BE2C (cell line): Measurements from ENCODE around the gene ERFL.
"Not testable (repeated sequence)": the region's sequence is repeated elsewhere in the genome, so short reads cannot be mapped to it uniquely, and the experiment has no call there.

Experiments
- DNase-seq: peaks from one replicate; pipeline ENCODE4 v3.0.0-alpha.2; 2020
- H3K27me3 ChIP-seq: fragments of 250-450 bp; sonication (Bioruptor Pico); 2 replicates; pipeline ENCODE4 v1.5.1; 2020; ENCODE audit warnings: mild to moderate bottlenecking
- H3K36me3 ChIP-seq: fragments of 250-450 bp; sonication (Bioruptor Pico); 2 replicates; pipeline ENCODE4 v1.5.1; 2020; ENCODE audit warnings: mild to moderate bottlenecking
- H3K4me1 ChIP-seq: fragments of 250-450 bp; sonication (Bioruptor Pico); 2 replicates; pipeline ENCODE4 v1.5.1; 2020
- H3K4me3 ChIP-seq: 2 replicates; pipeline ENCODE4 v1.5.1; 2011; ENCODE audit warnings: low read depth, low read length
- H3K9me3 ChIP-seq: fragments of 250-450 bp; sonication (Bioruptor Pico); 2 replicates; pipeline ENCODE4 v1.5.1; 2020
- TF ChIP-seq, protein P1 (sequence below): IDR thresholded peaks from 2 replicates; pipeline ENCODE4 v1.5.1; 2012; ENCODE audit warnings: mild to moderate bottlenecking, low read depth, low read length

ERFL gene

DNA sequence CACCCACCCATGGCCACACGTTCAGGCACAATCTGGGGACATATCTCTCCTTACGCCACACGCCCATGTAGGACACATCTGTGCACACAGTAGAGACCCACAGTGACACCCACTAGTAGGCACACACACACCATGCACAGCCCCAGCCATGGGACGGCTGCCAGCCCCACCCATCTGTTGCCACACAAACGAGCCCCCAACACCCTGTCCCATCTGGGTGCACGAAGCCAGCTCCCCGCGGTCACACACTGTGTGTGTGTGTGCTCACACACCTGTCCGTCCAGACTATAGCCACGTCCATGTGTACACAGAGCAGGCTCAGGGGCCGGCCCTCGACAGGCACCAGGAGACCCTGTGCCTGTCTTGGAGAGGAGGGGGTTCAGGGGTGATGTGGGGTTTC is 10.6 kb downstream of the ERFL start:
- TF ChIP-seq, protein P1, sequence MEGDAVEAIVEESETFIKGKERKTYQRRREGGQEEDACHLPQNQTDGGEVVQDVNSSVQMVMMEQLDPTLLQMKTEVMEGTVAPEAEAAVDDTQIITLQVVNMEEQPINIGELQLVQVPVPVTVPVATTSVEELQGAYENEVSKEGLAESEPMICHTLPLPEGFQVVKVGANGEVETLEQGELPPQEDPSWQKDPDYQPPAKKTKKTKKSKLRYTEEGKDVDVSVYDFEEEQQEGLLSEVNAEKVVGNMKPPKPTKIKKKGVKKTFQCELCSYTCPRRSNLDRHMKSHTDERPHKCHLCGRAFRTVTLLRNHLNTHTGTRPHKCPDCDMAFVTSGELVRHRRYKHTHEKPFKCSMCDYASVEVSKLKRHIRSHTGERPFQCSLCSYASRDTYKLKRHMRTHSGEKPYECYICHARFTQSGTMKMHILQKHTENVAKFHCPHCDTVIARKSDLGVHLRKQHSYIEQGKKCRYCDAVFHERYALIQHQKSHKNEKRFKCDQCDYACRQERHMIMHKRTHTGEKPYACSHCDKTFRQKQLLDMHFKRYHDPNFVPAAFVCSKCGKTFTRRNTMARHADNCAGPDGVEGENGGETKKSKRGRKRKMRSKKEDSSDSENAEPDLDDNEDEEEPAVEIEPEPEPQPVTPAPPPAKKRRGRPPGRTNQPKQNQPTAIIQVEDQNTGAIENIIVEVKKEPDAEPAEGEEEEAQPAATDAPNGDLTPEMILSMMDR: no peak
- H3K36me3 ChIP-seq: no peaks in the 10 kb centered on the region
- DNase-seq: no peak
- H3K4me3 ChIP-seq: no peak overlapping the region
- H3K27me3 ChIP-seq: peaks cover 48% of the 10 kb centered on the region
- H3K9me3 ChIP-seq: no peaks in the 10 kb centered on the region
- H3K4me1 ChIP-seq: no peaks in the 10 kb centered on the region

DNA sequence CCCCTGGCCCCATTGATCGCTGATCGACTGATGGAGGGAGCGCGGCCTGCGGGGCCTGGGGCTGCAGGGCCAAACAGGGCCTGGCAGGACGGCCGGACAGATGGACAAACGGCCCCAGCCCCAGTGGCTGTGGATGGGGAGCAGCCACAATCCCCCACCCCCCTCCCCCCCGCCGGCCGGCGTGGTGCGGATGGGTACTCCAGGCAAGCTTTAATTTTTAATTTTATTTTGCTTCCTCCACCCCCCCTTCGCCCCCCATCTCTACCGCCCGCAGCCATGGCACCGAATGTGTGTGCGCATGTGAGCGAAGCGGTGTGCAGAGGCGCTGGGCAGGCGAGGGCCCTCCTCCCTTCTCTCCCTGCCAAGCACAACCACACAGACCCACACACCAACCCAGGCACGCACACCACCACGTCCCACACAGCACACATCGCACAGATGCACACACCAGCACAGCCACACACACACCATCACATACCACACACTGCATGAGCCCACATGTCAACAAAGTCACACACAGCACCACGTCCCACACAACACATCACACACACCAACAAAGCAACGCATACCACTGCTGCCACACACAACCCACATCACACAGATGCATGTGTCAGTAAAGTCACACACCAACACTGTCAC is 12.4 kb downstream of the ERFL start:
- Histone ChIP-seq H3K36me3 (no peaks in the 10 kb centered on the region), H3K27me3 (peaks cover 58% of the 10 kb centered on the region), H3K9me3 (no peaks in the 10 kb centered on the region), H3K4me3 (no peak overlapping the region), H3K4me1 (no peaks in the 10 kb centered on the region)
- DNase-seq: no peak
- TF ChIP-seq, protein P1: no peak

DNA sequence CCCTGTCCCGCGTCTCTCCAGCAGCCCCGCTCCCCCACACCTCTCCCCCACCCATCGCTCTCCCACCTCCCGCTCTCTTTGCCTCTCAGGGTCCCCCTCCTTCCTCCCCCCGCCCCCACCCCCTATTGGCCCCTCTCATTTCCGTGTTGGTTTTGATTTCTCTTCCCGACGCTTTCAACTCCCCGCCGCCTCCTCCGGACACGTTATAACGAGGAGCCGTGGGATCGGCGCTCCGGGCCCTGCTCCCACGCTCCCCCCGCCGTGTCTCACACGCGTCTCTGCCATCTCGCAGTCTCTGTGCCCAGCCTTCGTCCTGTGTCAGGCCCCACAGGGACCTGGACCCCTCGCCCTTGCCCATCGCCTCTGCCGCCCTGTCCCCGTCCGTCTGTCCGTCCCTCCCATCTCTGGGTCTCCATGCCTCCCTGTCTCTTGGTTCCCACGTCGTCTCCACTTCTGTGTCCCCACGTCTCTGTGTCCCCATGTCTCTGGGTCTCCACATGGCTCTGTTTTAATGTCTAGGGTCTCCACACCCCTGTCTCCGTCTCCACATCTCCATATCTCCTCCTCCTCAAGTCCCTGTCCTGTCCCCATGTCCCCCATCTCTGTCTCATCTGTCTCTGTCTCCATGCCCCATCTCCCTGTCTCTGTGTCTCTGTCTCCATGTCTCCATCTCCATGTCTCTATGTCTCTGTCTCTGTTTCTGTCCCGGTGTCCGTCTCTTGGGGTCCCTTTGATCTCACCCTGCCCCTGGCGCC is 13.1 kb downstream of the ERFL start:
- DNase-seq: no peak
- TF ChIP-seq, protein P1: no peak
- Histone ChIP-seq H3K27me3 (peaks cover 62% of the 10 kb centered on the region), H3K9me3 (no peaks in the 10 kb centered on the region), H3K4me1 (no peaks in the 10 kb centered on the region), H3K36me3 (no peaks in the 10 kb centered on the region), H3K4me3 (no peak overlapping the region)

DNA sequence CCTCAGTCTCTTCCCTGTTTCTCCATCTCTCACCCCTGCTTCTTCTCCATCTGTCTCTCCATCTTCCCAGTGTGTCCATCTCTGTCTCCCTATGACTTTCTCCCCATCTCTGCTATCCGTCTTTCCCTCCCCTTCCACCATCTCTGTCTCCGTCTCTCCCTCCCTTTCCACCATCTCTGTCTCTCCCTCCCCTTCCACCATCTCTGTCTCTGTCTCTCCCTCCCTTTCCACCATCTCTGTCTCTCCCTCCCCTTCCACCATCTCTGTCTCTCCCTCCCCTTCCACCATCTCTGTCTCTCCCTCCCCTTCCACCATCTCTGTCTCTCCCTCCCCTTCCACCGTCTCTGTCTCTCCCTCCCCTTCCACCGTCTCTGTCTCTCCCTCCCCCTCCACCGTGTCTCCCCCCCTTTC is 13.8 kb downstream of the ERFL start:
- H3K4me3 ChIP-seq, DNase-seq, H3K36me3 ChIP-seq, H3K9me3 ChIP-seq, H3K4me1 ChIP-seq: not testable (repeated sequence)
- H3K27me3 ChIP-seq: peaks cover 62% of the 10 kb centered on the region

DNA sequence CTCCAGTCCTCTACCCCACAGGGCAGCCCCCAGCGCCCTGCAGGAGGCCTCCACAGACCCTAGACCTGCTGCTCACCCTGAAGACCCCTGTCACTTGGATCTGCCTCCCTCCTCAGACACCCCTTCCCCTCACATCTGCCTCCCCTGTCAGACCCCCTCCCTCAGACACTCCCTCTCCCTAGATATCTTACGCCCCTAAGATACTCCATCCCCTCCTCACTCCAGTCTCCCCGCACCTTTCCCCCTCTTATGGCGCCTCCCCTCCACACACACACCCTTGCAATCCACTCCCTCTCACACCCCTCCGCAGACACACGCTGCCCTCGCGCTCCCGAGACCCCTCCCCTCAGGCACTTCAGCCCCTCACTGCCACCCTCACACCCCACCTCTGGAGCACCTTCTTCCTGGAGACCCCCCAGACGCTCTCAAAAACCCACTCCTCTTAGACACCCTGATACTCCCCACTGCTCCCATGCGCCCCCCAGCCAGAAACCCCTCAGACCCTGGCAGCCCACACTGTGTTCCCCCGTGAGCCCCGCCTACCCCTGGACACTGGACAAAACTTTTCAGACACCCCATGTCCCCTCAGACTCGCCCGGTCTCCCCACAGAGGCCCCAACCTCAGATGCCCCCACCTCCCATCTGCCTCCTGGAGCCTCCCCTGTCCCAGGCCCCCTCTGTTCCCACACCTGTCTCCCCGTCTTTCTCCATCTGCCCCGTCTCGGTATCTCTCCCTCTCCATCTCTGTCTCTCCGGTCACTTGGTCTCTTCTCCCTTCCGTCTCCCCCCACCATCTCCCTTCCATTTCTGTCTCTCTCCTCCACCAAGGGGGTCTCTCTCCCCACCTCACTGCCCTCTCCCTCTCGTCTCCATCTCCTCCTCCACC is 14.5 kb downstream of the ERFL start:
- Histone ChIP-seq H3K9me3 (no peaks in the 10 kb centered on the region), H3K36me3 (no peaks in the 10 kb centered on the region), H3K4me1 (no peaks in the 10 kb centered on the region), H3K27me3 (peaks cover 62% of the 10 kb centered on the region), H3K4me3 (no peak overlapping the region)
- TF ChIP-seq, protein P1: no peak
- no peak for DNase-seq

DNA sequence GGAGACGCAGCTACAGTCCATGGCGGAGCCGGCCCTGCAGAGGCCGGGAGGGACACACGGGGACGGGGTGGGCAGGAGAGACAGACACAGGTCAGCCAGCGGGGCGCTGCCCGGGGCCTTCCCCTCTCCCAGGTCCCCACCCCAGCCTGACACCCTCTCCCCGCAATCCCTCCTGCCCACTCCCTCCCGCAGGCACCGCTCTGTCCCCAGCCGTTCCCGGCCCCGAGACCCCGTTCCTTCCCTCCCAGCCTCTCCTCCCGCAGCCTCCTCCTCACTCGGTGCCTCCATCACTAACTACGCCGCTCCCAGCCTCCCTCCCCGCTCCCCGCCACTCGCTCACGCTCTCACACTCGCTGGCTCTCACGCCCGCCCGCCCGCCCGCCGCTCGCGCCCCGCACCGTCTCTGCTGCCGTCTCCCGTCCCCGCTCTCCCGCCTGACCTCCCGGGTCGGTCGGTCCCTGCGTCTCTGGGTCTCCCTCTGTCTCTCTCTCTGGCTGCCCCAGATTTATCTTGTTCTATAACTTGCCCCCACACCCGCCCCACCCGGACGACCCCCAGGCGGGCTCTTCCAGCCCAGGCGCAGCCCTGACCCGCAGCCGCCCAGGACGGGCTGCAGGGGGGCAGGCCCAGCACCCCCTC is 15.2 kb downstream of the ERFL start:
- no peak for DNase-seq
- Histone ChIP-seq H3K36me3 (no peaks in the 10 kb centered on the region), H3K4me3 (no peak overlapping the region), H3K9me3 (no peaks in the 10 kb centered on the region), H3K27me3 (peaks cover 62% of the 10 kb centered on the region), H3K4me1 (no peaks in the 10 kb centered on the region)
- TF ChIP-seq, protein P1: no peak
